GM18858 (cell line): ENCODE results near the gene UGT2A3.
"Not testable (repeated sequence)": the region's sequence is repeated elsewhere in the genome, so short reads cannot be mapped to it uniquely, and the experiment has no call there.

Experiments used
- ATAC-seq: cut with Tn5 transposase; IDR thresholded peaks from one replicate; pipeline ENCODE4 v1.9.1; 2021; ENCODE audit not compliant: unreplicated experiment

UGT2A3 gene

DNA sequence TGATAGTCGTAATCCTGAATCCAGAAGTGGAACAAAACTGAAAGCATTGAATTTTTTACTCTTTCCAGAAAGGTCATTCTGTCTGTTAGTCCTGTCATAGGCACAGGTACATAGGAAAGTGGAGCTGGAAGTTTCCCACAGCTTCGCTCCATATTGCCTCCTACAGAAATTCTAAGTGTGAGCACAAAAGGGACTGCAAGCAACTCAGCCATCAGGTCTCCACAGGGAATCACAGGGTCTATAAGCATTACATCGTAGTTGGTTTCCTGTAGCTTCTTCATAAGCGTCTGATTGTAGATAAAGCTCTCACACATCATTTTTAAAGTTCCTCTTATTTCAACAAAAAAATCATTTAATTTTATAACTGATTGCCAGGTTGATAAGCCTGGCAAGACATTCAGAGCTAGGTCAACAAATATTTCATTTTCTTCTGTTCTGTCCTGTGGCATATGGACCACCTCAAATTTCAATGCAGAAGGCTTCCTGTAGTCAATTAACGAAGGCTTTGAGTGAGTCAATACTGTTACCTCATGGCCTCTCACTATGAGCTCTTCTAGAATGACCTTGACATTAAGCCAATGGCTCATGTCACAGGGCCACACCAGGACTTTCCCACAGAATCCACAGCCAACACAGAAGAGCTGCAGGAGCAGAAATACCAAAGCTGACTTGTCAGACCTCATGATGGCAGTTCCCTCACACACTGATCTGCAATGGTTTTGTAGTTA, at the start of gene UGT2A3:
TSS of gene UGT2A3 (minus strand) at position 727 of the 728 bp plus-strand sequence. CDS start at position 683, 44 bp downstream.
- ATAC-seq, result no peak

DNA sequence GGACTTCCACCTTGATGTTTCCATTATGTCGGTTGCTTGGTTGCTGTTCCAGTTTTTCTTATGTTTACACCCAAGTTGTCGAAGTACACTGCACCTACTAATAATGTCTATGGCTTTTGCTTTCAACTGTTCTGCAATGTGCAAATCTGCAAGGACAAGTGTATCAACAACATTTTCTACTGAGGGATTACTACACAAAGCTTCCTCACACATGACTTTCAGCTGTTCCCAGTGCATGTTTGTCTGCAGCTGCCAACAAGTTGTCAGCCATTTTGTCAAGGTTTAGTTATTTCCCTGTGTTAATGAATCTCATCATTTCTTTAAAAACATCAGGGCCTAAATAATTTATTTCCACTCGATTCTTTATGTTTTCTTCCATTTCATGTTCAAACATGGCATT, 45.4 kb upstream of the UGT2A3 start:
- no peak for ATAC-seq

DNA sequence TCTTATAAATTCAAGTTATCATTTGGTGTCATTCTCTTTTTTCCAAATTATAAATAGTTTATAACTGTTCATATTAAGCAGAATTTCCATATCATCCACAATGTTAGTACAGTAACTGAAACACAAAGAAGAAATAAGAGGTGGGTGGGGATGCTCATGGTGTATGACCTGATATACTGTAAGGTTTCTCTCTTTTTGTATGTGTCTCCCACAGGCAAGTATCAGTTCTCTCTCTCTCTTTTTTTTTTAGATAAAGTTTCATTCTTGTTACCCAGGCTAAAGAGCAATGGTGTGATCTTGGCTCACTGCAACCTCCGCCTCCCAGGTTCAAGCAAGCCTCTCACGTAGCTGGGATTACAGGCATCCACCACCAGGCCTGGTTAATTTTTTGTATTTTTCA, 43.7 kb upstream of the UGT2A3 start:
- peak; percentile 58 for ATAC-seq

DNA sequence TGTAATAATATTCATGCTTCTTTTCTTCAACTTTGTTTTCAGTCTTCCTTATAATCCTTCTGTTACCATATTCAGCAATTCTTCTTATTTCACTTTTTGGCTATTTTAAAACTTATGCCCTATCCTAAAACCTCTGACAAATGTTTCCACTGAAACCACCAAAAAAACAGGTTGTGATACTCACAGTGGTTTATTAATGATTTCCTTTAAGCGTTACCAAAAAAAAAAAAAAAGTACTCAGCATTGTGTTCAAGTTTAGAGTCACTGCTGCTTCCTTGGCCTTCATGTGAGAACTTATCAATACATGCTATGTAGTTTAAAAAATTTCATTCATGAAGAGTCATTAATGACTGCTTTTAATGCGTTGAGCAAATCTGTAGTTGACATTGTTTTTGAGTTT, 35.4 kb upstream of the UGT2A3 start:
- peak; percentile 78 for ATAC-seq

DNA sequence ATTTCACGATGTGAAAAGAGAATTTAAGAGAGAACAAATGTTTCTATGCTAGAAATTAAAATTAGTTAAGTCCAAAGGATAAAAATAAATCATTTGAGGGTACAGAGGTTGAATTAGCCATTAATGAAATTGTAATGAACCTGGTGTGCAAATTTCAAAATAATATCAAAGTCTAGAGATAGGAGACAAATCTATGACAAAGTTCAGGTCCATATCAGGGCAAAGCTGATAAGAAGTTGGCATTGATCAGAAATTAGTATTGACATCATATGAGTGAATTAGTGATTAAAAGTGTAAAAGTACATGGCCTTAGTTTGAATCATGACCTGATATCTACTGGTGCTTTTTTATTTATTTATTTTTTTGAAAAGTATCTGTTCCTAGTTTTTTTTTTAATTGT, 33.8 kb upstream of the UGT2A3 start:
- no peak for ATAC-seq

DNA sequence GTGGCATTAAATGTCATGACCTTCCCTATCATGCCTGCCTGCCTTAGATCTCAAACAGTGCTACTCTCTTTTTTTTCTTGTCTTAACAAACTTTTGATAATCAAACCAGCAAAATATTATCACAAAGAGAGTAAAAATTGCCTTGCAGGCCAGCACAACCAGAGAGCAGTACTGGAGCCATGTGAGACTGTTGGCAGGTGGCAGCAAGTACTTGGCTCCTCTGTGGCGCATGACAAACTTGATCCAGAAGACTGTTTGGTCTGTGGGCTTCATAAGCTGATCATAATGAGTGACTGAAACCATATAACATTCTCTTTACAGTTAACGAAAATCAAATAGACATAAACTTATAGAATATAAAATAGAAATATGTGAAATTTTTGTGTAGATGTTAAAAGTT, 33.3 kb upstream of the UGT2A3 start:
- no peak for ATAC-seq

DNA sequence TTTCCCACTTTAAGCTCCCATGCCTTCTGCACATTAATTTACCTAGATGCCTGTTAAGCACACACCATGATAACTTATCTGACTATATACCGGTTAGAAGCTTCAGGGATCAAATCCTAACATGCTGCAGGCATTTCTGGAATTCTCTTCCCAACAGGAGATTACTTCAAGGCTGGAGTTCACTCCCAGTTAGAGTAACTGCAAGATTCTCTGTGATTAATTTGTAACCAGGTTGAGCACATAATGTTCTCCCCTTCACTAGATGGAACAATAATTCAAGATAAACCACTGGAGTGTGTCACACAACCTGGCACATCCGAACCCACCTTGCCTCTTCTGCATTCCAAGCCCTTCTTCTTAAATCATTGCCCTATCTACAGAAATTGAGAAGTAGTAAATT, 11.8 kb upstream of the UGT2A3 start:
- no peak for ATAC-seq

DNA sequence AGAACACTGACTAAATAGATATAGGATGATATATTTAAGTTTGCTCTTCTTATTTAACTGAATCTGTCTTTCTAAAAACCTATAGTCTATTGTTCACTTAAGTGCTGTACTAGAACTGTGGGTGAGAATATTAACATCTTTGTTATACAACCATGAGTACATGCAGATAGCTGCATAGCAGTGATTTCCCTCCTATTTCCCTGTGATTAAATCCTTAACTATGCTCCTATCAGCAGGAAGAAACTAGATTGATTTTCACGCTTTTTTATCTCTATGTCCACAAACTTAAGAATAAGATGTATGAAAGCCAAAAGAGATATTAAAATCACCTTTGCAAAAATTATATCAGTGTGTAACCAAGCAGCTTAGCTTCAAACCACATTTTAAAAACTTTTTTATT, 11.3 kb upstream of the UGT2A3 start:
- no peak for ATAC-seq

DNA sequence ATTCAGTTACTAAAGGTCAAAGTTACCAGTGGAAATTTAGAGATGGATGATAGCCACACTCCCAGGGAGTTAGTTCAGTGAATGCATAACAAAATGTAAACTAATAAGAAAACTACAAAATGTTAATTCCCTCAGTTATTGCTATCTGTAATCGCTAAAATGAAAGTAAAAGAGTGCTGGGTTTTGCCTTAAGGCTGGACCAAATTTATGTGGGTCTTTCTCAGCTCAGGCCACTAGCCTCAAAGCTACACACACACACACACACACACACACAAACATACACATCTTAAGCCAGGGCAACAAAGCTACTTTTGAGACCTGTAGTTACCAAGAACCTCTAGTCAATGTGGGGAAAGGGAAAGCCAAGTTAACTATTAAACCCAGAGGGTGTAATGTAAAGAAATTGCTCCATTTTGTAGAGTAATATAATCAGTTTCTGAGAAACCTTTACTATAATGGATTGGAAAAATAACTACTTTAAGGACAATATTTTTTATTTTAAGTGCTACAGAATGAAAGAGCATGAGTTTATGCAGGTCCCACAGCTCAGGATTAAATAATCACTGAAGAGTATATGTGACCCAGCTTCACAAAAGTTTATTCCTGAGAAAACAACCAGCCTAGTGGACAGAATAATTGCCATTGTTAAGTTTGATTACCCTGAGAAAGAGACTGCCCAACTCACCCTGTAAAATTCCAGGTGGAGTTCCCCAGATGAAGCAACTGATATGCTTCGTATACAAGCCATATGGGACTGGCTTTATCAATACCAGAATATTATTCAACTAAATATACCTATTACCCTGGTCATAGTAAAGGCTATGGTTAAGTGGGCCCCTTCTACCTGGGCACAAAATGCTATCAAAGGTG, 8.9 kb upstream of the UGT2A3 start:
- ATAC-seq, result no peak

DNA sequence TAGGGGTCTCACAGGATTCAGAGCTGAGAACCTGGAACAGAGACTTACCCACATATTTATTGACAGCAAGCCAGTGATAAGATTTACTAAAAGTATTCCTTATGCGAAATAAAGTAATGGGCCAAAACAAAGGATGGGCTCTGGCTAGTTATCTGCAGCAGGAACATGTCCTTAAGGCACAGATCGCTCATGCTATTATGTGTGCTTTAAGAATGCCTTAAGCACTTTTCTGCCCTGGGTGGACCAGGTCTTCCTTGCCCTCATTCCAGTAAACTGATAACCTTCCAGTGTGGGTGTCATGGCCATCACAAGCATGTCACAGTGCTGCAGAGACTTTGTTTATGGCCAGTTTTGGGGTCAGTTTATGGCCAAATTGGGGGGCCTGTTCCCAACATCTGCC, 7.5 kb upstream of the UGT2A3 start:
- not testable (repeated sequence) for ATAC-seq

DNA sequence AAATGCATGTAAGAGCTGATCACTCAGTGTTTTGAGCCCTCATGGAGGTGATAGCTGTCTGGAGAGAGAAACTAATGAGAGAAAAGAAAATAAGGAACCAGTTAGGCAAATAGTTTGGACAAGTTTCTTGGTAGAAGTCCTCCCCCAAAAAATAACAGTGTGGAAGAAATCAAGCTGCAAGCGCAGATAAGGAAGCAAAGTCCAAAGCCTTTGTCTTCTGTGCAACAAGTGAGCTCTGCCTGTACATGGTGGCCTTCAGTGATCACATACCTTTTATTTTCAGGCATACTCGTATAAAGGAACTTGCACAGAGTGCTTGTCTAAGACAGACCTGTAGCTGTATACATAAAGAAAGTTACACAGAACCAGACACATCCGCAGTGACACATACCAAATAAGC, 2.5 kb upstream of the UGT2A3 start:
- ATAC-seq, result no peak

DNA sequence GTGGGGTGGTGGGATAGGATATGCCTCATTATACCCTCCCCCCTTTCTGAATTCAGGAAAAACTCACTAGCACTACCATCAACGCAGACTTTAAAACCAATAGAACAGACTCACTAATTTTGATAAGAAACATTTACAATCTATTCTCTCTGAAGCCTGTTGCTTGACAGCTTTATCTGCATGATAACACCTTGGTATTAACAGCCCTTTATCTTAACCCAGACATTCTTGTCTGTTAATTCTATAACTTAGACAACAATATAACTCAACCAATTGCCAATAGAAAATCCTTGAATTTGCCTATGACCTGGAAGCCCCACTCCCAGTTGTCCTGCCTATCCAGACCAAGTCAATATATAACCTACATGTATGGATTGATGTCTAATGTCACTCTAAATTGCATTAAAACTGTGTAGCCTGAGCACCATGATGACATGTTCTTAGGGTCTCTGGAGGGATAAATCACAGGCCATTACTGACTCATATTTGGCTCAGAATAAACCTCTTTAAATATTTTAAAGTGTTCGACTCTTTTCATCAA, 1.5 kb upstream of the UGT2A3 start:
- ATAC-seq, result no peak

DNA sequence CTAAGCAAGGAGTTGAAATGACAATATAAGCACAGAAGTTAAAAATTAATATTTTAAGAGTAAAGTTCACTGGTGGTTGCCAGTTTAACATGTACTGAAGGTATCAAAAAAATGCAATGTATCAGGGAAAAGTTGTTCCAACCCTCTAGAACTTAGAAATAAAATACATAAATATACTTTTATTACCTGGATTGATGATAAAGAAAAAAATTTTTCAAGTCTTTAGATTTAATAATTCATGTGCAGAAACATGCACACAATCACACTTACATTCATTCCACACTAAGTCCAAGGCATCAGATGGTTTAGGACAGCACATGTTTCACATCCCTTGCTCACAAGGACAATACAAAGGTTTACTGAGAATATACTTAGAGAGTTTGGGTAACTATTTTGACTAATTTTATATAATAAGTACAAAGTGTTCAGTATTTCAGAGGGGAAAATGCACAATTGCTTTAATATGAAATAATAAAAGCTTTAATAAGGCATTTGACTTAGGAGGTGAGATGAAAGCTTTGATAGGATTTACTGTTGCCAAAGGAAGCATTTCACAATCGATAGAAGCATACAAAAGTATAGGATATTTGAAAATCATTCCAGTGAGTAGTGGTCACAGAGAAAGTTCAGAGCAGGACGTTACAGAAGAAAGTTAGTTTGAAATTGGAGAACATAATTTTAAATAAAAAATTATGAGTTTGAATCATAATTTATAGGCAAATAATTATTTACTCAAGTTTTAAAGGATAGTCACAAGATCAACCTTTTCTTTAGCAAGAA, 392 bp upstream of the UGT2A3 start:
- no peak for ATAC-seq

DNA sequence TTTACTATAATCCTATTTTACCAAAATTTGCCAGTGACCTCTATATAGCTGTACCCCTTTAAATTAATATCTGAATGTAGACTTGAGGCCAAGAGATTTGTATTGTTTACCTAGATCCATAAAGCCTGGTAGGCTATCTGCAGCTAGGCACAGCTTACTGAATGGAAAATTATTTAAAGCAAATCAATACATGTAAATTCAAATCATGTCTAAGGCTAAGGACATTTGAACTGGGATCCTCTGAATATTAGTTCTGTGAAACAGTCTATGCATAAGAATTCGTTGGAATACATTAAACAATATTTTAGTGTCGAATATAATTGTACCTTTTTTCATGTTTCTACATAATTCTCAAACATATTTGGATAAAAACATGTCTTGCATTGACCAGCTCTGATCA, 1.6 kb downstream of the UGT2A3 start:
- no peak for ATAC-seq

DNA sequence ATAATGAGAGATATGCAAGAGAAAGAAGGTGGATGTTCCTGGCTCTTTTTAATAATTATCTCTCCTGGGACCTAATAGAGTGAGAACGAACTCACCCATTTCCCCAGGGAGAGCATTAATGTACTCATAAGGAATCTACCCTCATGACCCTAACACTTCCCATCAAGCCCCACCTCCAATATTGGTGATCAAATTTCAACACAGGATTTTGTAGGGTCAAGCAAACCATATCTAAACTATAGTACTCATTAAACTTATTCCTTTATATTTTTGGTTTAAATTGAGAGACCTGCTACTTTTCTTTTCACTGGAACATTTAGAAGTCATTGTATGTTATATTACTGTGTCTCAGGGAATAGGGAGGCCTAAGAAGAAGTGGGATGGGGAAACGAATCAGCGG, 2.6 kb downstream of the UGT2A3 start:
- no peak for ATAC-seq

DNA sequence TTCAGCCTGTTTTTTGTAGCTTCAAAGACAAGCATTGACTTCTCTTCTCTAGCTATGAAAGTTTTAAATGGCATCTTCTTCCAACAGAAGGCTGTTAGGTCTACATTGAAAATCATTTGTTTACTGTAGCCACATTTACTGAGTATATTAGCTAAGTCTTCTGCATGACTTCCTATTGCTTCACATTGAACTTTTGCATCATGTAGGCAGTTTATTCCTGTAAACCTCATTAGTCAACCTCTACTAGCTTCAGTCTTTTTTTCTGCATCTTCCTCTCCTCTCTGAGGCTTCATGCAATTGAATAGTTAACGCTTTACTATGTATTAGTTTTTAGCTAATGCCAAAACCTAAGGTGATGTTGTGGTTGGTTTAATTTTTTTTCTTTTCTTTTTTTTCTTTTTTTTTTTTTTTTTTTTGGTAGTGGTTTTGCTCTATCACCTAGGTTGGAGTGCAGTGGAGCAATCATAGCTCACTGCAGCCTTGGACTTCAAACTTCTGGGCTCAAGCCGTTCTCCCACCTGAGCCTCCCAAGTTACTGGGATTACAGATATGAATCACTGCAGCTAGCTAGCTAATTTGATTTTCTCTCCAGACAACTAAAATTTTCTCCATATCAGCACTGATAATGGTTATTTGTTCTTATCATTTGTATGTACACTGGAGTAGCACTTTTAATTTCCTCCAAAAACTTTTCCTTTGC, 3.4 kb downstream of the UGT2A3 start:
- ATAC-seq, result no peak

DNA sequence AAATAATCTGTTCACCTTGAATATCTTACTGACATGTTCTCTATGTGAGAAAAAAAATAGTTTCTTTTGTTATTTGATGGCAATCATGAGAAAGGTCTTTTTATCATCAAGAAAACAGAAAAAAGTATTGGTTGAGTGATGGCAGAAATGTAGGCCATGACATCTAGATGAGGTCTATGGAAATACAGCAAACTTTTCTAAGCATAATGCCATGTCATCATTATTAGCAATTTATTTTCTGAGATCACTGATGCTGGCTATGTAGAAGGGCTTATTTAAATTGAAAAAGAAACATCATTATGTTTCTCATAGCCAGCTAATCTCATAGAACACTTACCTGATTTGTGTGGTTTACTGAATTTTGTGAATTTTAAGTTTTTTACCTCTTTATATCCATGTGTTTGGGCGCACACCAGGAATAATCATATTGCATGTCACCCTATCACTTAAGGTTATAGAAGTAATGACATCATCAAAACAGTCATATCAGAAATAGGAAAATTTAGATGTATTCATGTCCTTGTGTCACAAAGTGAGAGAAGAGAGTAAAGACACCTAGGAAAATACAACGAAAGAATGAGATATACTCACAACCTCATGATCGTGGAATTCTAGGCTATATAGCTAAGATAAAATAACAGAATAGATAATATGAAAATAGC, 22.4 kb downstream of the UGT2A3 start:
- no peak for ATAC-seq

DNA sequence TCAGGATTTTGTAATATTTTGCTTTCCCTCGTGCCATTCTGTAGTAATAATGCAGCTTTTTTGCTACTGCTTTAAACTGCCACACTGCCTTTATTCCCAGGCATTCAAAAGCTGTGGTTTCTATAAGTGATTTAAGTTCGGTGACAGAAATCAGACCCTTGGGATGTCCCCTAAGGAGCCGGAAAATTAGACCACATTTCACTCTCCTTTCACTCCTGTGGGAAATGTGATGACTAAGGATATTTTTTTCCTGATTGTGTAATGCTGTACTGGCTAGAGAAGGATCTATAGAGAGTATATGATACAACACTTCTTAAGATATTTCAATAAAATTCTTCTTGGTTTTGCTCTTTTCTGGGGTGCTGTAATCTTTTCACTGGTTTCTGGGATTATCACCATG, 24.4 kb downstream of the UGT2A3 start:
- ATAC-seq, result no peak

DNA sequence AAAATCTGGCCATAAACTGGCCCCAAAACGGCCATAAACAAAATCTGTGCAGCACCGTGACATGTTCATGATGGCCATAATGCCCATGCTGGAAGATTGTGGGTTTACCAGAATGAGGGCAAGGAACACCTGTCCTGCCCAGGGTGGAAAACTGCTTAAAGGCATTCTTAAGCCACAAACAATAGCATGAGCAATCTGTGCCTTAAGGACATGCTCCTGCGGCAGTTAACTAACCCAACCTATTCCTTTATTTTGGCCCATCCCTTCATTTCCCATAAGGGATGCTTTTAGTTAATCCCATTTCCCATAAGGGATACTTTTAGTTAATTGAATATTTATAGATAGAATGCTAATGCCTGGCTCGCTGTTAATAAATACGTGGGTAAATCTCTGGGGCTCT, 29.4 kb downstream of the UGT2A3 start:
- not testable (repeated sequence) for ATAC-seq

DNA sequence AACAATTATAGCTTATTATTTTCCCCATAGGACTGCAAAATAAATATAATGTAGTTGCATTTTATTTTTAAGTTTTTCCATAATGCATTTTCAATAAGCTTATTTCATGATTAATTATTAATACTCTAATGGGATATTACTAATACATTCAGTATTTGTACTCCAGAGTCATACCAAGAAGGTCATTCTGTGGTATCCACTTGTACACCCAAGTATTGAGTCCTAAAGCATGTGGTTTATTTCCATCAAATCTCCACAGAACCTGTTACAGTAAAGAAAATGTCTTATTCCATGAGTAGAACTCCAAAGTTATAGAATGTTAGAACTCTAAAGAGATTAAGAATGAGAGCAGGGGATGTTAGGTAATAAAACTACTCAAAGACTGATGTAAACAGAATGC, 30.6 kb downstream of the UGT2A3 start:
- ATAC-seq, result no peak
